OCI-LY7 (cell line): ENCODE results near the gene FBN2. TPM values are rescaled to one million over a fixed set of nuclear protein-coding genes. Genes with fewer than 3 reads are reported as not detected.

ENCODE experiments used
- BruUV-seq: library from RNA; stranded (reverse); fragments of 400-500 nt; replicated peaks from 2 replicates; lab custom pipeline; 2021; lab: Mats Ljungman, UMichigan
- CTCF ChIA-PET: fragments of 300-600 bp; sonication (Branson Sonifier 250); formaldehyde crosslinking; loops from one replicate; lab custom pipeline; 2022; ENCODE audit warnings: antibody characterized with exemption; ENCODE audit not compliant: unreplicated experiment; lab: Charles Lee
- POLR2A ChIA-PET: fragments of 300-600 bp; sonication (Branson Sonifier 250); formaldehyde crosslinking; loops from one replicate; lab custom pipeline; 2022; ENCODE audit warnings: antibody characterized with exemption; lab: Charles Lee
- DNase-seq: peaks from one replicate; pipeline ENCODE4 v3.0.0-alpha.2; 2015; ENCODE audit warnings: low spot score
- H2AFZ ChIP-seq: fragments of 200-600 bp; sonication (generic), shearing (Covaris generic); 2 replicates; pipeline ENCODE4 v1.6.1; 2014; ENCODE audit warnings: mild to moderate bottlenecking, antibody characterized with exemption, low read length, moderate library complexity
- H3K27ac ChIP-seq: fragments of 200-600 bp; sonication (generic); 2 replicates; pipeline ENCODE4 v1.5.1; 2014; ENCODE audit warnings: mixed run types, low read depth, mild to moderate bottlenecking, moderate library complexity, low read length, inconsistent platforms; ENCODE audit not compliant: poor library complexity, severe bottlenecking
- H3K36me3 ChIP-seq: fragments of 200-600 bp; sonication (generic); 2 replicates; pipeline ENCODE4 v1.6.1; 2014; ENCODE audit warnings: mild to moderate bottlenecking, antibody characterized with exemption, low read length, moderate library complexity, mixed read lengths; ENCODE audit not compliant: insufficient read depth
- H3K4me1 ChIP-seq: fragments of 200-600 bp; sonication (generic); 2 replicates; pipeline ENCODE4 v1.5.1; 2014; ENCODE audit warnings: mild to moderate bottlenecking, low read length; ENCODE audit not compliant: insufficient read depth, poor library complexity, severe bottlenecking
- H3K4me2 ChIP-seq: fragments of 200-600 bp; sonication (generic); 2 replicates; pipeline ENCODE4 v1.6.1; 2014; ENCODE audit warnings: mild to moderate bottlenecking, low read length
- H3K4me3 ChIP-seq: fragments of 200-600 bp; sonication (generic); 2 replicates; pipeline ENCODE4 v1.5.1; 2014; ENCODE audit warnings: mild to moderate bottlenecking, low read depth, low read length; ENCODE audit not compliant: poor library complexity, severe bottlenecking
- H3K79me2 ChIP-seq: fragments of 200-600 bp; sonication (generic); 2 replicates; pipeline ENCODE4 v1.6.1; 2016; ENCODE audit warnings: low read depth, mild to moderate bottlenecking, low read length, moderate library complexity, mixed read lengths; ENCODE audit not compliant: insufficient read depth
- H3K9me2 ChIP-seq: fragments of 200-600 bp; sonication (generic); 2 replicates; pipeline ENCODE4 v1.6.1; 2016; ENCODE audit warnings: mild to moderate bottlenecking, low read length, mixed read lengths; ENCODE audit not compliant: insufficient read depth
- H3K9me3 ChIP-seq: fragments of 200-600 bp; sonication (generic); 2 replicates; pipeline ENCODE4 v1.6.1; 2014; ENCODE audit warnings: mild to moderate bottlenecking, mixed run types, low read length, mixed read lengths
- H4K20me1 ChIP-seq: fragments of 200-600 bp; sonication (generic); 2 replicates; pipeline ENCODE4 v1.6.1; 2014; ENCODE audit warnings: mild to moderate bottlenecking, antibody characterized with exemption, low read length, moderate library complexity, mixed read lengths; ENCODE audit not compliant: insufficient read depth
- EZH2phosphoT487 ChIP-seq: fragments of 200-600 bp; sonication (generic); IDR thresholded peaks from 2 replicates; pipeline ENCODE4 v1.6.1; 2018; ENCODE audit warnings: low read depth, borderline replicate concordance, mild to moderate bottlenecking, mixed run types, antibody characterized with exemption, low read length, moderate library complexity, mixed read lengths
- intact Hi-C: fragments of 100-400 bp; cut with micrococcal nuclease; formaldehyde crosslinking; loops from one replicate; pipeline ENCODE4 v1.10.0; 2022; ENCODE audit not compliant: unreplicated experiment
- small RNA-seq: library from RNA; depleted of rRNA; stranded (forward); fragments of <200 nt; gene quantifications from one replicate; pipeline ENCODE3, GENCODE V24; 2014
- total RNA-seq, 2 experiments: library from RNA; depleted of rRNA in 1 of 2; stranded (reverse); fragments of >200 nt in 1 of 2; shearing (Covaris generic) in 1 of 2; gene quantifications; 2 replicates each; pipeline ENCODE4 v1.2.3, GENCODE V29; 2014 to 2022
- TF ChIP-seq, protein P1 (sequence below): fragments of 200-600 bp; sonication (generic); conservative IDR thresholded peaks from 2 replicates; pipeline ENCODE4 v1.5.1; 2014; ENCODE audit warnings: mild to moderate bottlenecking, antibody characterized with exemption, low read length, moderate library complexity, mixed read lengths

The FBN2 gene
- total RNA-seq, 2 experiments from 2014 or later = not detected

- no TSS peak for BruUV-seq
Observed at GRCh38 chr5:128208436-128208835, 329.6 kb downstream of the FBN2 start.

More at GRCh38 chr5:128208436-128208835, 329.6 kb downstream of the FBN2 start:
- ChIA-PET POLR2A (no interaction called here), CTCF (no interaction called here)
- Histone ChIP-seq H3K4me1 (no peaks in the 10 kb centered on the region), H3K79me2 (no peaks in the 10 kb centered on the region), H3K4me3 (no peak overlapping the region), H2AFZ (no peak overlapping the region), H3K9me3 (no peaks in the 10 kb centered on the region), H4K20me1 (no peaks in the 10 kb centered on the region), H3K4me2 (no peak overlapping the region), H3K27ac (no peak overlapping the region), H3K9me2 (no peaks in the 10 kb centered on the region), H3K36me3 (no peaks in the 10 kb centered on the region)
- DNase-seq = no peak
- TF ChIP-seq, protein P1, sequence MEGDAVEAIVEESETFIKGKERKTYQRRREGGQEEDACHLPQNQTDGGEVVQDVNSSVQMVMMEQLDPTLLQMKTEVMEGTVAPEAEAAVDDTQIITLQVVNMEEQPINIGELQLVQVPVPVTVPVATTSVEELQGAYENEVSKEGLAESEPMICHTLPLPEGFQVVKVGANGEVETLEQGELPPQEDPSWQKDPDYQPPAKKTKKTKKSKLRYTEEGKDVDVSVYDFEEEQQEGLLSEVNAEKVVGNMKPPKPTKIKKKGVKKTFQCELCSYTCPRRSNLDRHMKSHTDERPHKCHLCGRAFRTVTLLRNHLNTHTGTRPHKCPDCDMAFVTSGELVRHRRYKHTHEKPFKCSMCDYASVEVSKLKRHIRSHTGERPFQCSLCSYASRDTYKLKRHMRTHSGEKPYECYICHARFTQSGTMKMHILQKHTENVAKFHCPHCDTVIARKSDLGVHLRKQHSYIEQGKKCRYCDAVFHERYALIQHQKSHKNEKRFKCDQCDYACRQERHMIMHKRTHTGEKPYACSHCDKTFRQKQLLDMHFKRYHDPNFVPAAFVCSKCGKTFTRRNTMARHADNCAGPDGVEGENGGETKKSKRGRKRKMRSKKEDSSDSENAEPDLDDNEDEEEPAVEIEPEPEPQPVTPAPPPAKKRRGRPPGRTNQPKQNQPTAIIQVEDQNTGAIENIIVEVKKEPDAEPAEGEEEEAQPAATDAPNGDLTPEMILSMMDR = no peak
- no peak for TF ChIP-seq EZH2phosphoT487
- intact Hi-C loops = no loop called here

Small RNA genes lying within 50 kb of the gene (small RNA-seq; reads per million reads assigned to genes)
- not detected for gene RF00019
